NCI-H1048 (cell line): Measurements from ENCODE around the gene FCRL5.
"Not testable (repeated sequence)": the region's sequence is repeated elsewhere in the genome, so short reads cannot be mapped to it uniquely, and the experiment has no call there.

Experiments used
- DNase-seq: peaks from one replicate; lab custom pipeline; 2025; lab: John Stamatoyannopoulos, UW

The FCRL5 gene

DNA sequence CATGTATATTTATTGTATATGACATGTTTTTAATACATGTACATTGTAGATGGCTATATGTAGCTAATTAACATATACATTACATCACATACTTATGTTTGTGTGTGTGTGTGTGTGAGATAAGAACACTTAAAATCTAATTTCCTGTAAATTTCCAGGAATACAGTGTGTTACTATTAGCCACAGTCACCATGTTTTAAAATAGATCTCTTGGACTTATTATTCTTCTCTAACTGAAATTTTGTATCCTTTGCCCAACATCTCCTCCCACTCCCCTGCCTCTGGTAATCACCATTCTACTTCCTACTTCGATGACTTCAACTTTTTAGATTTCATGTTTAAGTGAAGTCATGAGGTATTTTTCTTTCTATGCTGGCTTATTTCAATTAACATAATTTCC is 64.8 kb downstream of the FCRL5 start:
- DNase-seq, result no peak

DNA sequence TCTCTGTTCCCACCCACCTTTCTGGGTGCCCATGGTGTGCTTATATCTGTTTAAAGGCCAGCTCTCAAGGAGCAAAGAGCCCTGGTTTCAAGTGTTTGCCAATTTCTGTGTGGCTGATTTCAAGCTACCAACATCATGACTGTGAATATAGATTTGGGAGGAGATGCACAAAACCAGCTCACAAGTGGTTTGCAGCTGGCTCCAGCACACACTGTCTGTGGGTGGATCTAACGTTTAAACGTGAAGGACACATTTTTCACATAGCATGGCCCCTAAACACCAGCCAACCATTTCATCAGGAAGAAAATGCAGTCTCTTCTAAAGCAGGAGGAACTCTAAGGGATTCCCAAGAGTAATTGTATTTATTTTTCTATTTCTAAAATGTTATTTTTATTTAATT is 65.2 kb downstream of the FCRL5 start:
- no peak for DNase-seq

DNA sequence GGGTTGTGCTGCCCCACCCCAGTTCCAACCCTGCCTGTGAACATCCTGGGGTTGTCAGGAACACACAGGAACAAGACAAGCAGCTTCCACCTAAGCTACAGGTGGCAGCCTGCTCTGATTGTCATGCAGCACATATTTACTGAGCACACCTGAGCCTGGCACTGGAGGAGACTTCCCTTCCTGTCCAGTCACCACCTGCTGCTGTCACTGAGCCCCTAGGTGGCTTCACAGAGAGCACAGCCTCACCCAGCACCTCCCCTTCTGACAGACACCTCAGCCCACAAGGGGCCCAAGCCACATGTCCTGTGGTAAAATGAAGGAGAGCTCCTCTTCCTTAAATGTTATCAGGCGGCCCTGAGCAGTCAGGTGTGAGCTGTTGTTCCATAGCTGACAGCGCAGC is 65.9 kb downstream of the FCRL5 start:
- DNase-seq, result not testable (repeated sequence)

DNA sequence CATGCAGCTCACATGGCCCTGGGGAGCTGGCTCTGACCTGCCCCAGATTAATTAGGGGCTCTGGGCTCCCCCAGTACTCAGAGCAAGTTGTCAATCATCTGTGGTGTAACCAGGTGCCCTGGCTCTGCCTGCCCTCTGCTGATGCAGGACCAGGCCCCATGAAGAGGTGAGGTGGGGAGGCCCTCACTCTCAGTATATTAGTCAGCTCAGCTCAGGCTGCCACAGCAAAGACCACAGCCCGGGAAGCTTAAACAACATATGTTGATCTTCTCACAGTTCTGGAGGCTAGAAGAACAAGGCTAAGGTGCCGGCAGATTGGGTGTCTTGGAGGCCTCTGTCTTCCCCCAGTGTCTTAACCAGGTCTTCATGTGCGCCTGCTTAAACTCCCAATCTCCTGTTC is 66.5 kb downstream of the FCRL5 start:
- DNase-seq, result no peak

DNA sequence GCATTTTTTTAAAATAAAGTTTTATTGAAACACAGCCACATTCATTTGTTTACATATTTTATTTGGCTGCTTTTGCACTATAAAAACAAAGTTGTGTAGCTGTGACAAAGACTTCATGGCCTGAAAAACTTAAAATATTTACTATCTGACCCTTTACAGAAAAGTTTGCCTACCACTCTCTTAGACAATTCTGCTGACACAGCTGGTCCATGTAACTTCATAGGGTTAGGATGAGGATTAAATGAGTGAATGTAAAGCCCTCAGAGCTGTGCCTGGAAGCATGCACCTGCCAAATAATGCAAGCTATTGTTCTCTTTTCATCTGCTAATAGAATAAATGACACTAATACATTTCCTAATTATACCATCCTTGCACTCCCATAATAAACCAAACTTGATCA is 67.7 kb downstream of the FCRL5 start:
- DNase-seq, result no peak

DNA sequence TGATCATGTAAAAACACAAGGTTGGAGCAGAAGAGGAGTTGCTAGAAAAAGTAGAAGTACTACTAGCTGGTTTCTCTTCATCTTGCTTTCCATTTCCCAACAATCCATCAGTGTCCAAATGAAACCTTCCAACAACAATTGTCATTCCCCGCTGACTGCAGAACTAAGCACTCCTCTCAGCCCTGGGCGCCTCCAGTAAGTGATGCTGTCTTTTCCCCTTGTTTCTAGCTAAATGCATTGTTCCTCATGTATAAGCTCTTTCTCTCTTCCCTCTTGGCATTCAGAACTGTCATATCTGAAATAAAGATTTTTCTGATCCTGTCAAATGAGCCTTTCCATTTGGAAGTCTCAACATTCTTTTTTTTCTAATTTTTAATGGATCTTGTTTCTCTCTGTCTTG is 68.7 kb downstream of the FCRL5 start:
- no peak for DNase-seq

- no peak for DNase-seq
Observed at GRCh38 chr1:157482717-157483116, 69.6 kb downstream of the FCRL5 start.

DNA sequence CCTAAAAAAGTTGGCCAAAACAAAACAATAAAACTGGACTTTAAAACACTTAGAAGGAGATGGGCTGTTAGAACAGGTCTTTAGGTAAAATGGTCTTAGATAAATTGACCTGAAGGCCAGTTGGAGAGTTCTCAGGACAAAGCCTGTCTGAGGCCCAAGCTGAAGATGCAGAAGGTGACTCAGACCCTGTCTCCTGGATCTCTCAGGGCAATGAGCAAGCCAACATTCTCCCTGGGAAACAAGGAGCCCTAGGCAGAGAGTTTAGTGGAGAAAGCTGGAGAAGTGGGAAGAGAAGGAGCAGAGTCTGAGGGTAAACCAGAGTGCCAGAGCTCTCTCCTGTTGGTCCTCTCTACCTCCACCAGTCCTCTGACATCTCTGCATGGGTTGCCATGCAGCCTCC is 70.1 kb downstream of the FCRL5 start:
- DNase-seq, result no peak

DNA sequence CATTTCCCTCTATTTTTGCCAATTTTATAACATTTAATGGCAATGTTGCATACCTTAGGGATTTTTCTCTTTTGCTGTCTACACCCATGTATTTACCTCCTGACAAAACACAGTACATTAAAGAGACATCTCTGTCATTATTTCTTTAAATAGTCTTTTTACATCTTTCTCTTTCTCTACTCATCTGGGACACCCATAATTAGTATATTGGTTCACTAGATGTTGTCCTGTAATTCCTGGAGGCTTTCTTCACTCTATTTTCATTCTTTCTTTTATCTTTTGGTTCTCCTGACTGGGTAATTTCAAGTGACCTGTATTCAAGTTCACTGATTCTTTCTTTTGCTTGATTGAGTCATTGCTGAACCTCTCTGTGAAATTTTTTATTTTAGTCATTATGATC is 74.3 kb downstream of the FCRL5 start:
- DNase-seq, result no peak

- no peak for DNase-seq
Observed at GRCh38 chr1:157477419-157477818, 74.9 kb downstream of the FCRL5 start.

GRCh38 chr1:157472959-157473358 is 79.4 kb downstream of the FCRL5 start:
- DNase-seq, result no peak

DNA sequence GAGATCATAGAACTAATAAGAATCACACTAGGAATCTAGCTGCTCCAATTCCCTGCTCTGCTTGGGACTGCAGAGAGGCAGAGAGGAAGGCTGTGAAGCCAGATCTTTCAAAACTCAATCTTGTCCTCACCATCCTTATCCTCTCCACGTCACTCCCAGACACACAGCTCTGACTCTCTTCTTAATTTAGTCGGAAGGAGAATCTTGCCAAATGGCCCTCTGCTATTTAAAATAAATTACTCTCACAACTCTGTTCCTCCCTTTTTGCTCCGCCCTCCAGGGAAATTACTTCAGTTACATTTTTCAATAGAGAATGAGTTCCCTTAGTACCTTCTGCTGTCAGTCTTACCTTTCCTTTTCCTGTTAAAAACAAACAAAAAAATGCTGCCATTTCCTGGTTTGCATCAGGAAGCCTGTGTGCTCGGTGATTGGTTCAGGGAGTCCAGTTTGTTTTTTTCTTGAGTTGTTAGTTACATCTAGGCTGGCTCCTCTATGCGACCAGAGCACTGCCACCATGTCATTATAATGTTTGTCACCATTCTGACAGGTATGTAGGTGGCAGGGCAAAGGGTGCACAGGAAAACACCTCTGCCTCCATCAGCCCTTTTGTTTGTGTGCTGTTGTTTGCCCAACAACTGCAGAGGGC is 80.1 kb downstream of the FCRL5 start:
- no peak for DNase-seq

DNA sequence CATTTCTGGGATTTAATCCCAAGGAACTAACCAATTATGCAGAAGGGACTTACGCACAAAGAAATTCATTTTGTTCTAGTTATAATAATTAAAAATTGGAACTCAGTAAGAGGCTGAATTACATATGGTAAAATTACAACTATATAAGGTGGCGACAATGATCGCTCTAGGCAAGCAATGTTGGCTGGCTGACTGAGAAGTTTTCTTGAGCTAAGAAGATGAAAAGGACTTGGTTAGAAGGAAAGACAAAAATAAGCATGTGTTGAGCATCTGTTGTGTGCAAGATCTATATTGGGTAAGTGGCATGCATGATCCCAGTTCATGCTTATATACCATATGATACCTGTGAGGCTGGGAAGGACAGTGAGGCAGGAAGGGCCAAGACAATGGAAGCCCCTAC is 80.8 kb downstream of the FCRL5 start:
- no peak for DNase-seq

- no peak for DNase-seq
Observed at GRCh38 chr1:157469752-157470675, 82.3 kb downstream of the FCRL5 start.

- DNase-seq, result no peak
Observed at GRCh38 chr1:157469300-157469699, 83.0 kb downstream of the FCRL5 start.

GRCh38 chr1:157466011-157466410 is 86.3 kb downstream of the FCRL5 start:
- DNase-seq, result no peak
